Suppressor macrophage treated with lipopolysaccharide for 1 hour (primary cell): ENCODE data around the gene PDZRN4.

Experiments used
- DNase-seq, 3 donors: peaks; one replicate each; pipeline ENCODE4 v3.0.0-alpha.2; 2020 to 2022

PDZRN4 gene

DNA sequence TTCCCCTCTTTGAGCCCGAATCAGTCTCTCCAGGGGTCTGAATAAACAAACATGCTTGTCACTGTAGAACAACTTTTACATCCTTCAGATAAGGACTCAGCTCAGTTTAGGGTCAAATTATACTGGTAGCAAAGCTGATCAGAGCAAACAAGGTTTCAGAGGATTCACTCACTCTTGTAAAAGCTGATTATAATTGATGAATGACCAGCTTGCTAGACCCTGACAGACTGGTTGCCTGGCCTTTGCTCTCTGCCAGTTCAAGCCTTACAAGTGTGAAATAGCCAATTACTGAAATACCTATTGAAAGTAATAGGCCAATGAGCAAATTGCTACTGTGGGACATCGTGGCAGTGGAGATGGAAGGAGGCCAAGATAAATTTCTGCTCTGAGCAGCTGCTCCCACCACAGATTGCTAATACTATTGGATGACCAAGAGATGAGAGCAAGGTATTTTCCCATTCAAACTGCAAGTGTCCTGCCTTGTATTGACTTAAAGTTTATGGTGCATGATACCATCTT, 177.6 kb downstream of the PDZRN4 start:
- DNase-seq = no peak

GRCh38 chr12:41367726-41368405, 179.7 kb downstream of the PDZRN4 start:
- DNase-seq = peak in 2 of 3 donors; percentile 3 to 20

- no peak for DNase-seq
Measured at GRCh38 chr12:41380878-41381277, 192.8 kb downstream of the PDZRN4 start.

GRCh38 chr12:41402801-41403200, 214.7 kb downstream of the PDZRN4 start:
- peak; percentile 7 to 56 (median 53) for DNase-seq

DNA sequence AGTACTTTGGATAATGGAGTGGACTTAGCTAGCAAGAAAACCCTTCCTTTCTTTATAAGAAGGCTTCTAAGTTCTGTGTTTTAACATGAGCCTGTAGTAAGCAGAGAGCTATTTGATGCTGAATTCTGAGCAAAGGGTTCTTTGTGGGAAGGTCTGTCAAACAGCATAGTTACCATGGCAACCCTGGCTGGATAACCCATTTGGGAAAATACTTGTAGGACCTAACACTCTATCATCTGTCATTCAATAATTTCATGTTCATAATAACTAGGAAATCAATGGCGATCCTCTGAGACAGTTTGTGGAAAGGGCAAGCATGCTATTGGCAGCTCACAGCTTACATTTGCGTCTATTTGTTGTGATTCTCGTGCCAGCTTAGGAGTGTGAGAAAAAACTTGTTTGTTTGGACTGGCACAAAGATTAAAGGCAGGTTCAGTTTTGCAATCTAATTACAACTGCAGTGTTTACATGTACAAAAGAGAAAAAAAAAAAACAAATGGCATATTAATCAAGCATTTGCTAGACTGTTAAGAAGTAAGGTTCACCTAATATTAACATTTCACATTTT, 219.2 kb downstream of the PDZRN4 start:
- DNase-seq = no peak

- no peak for DNase-seq
Measured at GRCh38 chr12:41409628-41410027, 221.5 kb downstream of the PDZRN4 start.

DNA sequence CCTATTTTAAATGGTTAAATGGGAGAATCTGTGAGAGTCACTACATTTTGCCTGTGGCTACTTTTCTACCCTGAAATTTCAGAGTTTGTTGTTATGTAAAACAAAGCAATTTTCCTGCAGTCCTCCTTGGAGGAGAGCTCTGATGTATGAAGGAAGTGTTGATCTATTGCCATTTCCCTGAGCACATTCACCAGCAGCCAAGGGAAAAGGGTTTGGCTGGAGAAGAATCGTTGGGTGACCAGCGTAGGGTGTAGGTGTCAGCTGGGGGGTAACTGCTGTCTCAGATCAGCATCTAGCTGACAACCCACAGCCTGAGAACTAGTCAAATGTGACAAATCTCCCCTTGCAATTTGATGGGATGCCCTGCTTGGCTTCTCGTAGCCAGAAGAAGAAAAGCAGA, 230.5 kb downstream of the PDZRN4 start:
- DNase-seq = no peak

DNA sequence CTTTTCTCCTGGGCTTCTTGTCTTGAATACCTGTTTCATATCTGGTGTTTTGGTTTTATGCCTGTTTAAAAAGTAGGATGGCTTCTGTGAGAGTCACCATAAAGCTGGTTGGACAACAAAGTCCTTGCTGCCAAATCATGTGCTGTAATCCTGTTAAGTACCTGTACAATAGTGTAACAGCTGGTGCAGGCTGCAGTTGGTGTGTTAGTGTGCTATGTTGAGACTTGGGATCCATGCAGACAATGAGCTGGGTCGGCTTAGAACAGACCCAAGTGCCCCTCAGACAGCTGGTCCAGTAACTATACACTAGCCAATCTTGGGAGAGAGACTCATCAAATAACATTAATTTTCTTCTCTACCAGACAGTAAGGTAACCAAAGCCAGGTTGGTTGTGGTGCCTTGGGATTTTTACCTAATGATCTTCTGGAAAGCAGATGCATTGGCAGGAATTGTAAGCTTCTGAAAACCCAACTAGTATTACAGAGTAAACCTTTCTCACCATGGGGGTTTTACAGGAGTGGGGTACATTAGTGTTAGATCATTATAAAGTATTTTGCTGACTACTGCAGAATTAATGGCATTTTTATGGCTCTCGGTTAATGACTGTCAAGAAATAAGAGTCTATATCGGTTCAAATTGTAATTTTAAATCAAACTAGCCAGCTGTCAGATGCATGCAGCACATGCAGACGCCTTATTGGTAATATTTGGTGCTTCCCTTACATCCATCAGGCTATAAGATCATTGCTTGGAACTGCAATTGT, 231.2 kb downstream of the PDZRN4 start:
- DNase-seq = no peak

GRCh38 chr12:41424651-41425050, 236.5 kb downstream of the PDZRN4 start:
- DNase-seq = no peak

DNA sequence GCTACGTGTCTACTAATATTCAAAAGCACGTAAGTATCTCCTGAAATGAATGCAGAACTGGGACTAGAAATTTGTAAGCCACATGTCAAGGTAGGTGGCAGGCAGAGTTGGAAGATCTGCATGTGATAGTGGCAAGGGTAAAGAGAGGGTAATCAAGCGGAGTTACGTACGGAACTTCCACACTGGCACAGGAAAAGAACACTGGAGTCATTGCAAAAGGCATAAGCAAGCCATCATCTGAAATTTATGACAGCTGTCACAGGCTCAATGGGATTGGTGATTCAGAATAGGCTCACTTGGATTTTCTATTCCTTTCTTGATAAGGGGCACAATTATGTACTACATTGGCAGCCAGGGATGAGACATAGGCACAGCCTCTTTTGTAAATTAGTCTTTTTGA, 245.3 kb downstream of the PDZRN4 start:
- DNase-seq = no peak

DNA sequence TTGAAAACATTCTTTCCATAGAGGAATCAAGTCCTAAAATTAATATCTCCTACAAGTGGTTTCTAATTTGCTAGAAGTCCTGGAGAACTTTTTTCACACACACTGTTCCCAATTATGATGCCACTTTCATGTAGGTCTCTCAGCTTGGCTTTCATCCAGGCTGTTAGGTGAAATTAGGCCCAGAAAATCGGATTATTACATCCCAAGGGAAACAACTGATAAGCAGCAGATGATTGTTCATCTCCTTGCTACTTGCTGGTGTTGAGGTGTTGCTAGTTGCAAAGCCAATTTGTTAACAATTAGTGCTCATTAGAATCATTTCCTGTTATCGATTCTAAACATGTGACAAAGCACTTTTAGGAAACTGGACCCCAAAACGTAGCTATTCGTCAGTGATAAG, 248.0 kb downstream of the PDZRN4 start:
- no peak for DNase-seq

GRCh38 chr12:41437563-41437962, 249.4 kb downstream of the PDZRN4 start:
- no peak for DNase-seq

DNA sequence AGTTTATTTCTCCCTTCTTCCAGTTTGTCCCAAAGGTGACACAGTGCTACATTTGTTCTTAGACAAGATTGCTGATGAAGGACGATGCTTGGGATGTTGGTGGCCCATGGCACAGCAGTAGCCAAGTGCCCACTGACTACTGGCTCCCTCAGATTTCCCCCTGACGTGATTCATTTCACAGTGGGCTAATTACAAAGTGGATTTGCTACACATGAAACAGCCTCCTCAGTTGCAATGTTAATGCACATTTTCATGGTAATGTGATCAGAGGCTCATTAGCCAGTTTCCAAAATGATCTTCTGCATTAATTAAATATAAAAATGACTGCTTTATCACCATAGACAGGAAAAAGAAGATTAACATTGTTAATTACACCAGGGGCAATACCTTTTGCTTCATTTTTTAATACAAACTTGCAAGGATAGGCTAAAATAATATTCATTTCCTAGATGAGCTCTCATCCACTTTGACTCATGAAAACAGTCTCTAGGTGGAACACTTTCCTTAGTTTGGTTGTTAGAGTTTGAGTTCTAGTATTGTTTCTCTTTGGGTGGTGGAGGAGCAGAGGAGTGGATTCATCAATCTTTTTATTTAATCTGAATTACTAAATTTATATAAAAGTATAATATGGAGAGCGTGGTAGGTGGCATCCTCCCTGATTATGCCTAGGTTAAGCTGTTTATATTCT, 250.9 kb downstream of the PDZRN4 start:
- DNase-seq = peak in 1 of 3 donors; percentile 4

GRCh38 chr12:41439801-41440200, 251.7 kb downstream of the PDZRN4 start:
- no peak for DNase-seq

DNA sequence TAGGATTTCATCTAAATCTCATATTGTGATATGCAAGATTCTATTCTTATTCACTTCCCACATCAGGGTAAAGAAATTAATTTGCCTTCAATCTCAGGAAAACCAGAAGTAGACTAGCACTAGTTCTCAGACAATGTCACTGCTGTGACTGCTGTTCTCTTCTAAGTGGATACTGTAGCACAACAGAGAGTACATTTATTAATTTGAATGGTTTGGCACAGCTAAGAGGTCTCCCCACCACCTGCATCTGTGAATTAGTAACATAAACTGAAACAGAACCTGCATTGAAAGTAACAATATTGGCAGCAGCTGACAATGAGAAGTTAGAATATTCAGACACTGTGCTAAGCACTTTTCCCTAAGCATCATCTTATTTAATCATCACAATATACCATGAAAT, 253.1 kb downstream of the PDZRN4 start:
- DNase-seq = no peak

DNA sequence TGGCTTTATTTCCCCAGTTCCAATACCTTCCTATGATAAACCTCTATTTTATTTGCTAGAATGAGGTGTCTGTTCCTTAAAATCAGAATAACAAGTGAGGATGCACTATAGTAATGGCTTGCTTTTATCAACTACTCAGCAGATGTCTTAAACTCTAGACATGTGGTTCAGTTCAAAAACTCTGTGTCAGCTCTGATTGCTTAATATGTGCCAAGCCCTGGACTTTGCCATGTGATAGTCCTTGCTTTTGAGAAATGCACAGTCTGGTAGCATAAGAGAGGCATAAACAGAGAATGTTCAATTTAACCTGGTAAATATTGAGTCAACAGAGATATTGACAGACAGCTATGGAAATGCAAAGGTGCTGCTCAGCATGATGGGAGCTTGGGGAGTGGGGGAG, 254.8 kb downstream of the PDZRN4 start:
- peak in 2 of 3 donors; percentile 8 to 39 for DNase-seq

GRCh38 chr12:41443690-41444089, 255.6 kb downstream of the PDZRN4 start:
- DNase-seq = no peak

DNA sequence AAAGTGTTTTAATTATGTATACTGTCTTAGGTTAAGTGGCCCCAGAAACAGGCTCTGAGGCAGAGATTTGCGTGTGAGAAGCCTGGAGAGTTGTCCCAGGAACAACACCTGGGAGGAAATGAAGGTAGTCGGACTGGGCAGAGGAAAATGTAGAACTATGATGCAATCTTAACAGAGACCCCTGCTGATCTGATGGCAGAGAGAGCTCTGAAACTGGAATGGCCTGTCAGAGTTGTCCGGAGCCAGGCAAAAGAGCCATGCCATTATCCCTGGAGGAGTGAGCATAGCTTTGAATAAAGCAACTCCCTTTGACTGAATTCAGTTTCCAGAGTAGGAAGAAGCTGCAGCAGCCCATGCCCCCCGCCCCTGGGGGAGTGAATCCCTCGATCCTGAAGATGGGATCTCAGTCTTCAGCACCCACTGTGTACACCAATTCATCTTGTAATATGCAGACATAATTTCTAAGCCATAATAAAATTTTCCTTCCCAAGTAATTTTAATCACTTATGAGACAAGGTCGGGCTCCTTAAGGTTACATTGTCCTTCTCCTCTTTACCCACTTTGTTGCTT, 264.8 kb downstream of the PDZRN4 start:
- DNase-seq = no peak

GRCh38 chr12:41453409-41453808, 265.3 kb downstream of the PDZRN4 start:
- no peak for DNase-seq

DNA sequence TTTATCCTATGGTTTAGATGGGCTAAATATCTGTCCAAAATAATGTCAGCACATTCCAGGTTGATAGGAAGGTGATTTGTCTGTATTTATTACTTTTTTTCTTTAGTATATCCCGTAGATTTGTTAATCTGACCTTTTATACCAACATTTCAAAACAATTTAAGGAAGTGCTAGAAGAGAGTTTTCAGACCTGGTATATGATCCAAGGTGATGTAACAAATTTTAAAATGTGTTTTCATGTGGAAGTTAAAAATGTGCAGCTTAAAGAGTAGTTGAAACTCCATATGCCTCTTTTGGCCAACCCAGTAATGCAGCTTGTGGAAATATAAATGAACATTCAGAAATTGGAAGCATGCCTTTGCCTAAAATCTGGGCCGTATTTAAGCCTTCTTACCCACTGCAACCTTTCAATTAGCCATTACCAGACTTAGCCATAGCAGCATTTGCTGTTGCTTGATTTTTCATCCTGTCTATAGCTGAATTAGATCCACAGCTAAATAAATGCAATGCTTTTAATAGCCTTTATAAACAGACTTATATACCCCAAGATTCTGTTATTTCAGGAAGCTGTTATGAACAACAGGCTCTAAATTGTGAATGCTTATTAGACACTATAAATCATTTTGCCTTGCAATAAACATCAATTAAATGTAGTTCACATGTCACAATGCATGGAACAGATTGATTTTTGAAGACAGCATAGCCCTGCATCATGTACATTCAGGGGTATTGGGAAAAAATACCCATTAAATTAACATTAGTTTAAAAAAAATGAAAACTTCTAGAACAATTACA, 271.2 kb downstream of the PDZRN4 start:
- no peak for DNase-seq

GRCh38 chr12:41459906-41460214, 271.7 kb downstream of the PDZRN4 start:
- DNase-seq = no peak

DNA sequence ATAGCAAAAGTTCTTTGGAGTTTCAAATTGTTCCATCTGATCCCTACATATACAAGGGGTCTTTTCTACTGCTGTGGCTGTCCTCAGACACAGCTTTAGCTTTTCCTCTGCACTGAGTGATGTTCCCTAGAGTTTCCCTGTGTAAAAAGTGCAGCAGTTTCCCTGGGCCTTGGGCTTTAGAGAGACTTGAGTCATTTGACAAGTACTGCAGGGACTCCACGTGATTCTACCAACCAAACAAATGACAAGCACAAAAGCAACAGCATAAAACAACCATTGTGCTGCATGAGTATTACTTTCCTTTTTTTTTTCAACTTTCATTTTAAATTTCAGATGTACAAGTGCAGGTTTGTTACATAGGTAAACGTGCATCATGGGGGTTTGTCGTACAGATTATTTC, 272.8 kb downstream of the PDZRN4 start:
- DNase-seq = no peak
